ENCODE measurements around the gene TUBA3D.
"Not testable (repeated sequence)": the region's sequence is repeated elsewhere in the genome, so short reads cannot be mapped to it uniquely, and the experiment has no call there.

Gene TUBA3D

DNA sequence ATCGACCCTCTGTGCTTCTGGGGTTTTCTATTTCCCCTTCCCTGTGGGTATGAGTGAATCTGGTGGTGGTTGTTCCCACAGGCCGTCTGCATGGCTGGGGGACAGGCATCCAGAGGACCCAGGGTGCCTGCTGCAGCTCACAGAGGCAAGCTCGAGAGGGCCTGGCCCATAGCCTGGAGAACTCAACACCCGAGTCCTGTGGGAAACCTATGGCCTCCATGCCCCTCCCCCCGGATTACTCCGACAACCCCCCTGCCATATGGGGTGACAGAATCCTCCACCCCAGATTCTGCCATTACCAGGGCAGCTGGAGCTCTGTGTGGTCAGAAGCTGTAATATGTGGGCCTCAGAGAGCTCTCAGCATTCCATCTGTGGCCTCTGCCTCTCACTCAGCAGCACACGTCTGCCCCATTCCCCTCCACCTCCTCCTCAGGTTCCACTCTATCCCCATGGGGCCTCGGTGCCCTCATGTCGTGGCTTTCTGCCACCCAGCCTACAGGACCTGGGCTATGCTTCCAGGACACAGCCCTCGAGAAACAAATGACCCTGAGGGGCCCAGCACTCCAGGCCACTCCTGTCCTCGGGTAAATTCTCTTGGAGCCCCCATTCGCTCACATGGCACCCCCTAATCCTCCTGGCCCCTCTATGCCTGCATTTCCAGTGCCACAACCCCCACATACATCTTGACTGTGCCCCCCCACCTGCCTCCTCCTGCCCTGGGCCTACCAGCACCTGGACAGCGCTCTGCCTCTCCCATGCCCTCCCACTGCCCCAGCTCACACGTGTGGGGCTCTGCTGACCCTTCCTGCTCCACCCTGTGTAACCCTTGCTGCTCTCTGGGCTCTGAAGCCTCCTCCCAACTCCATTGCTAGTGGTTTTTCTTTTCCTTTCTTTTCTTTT, 12.6 kb downstream of the TUBA3D start:
- DNase-seq (ENCODE audit: low spot score) (no peak), ATAC-seq (ENCODE audit: low read depth) (no peak)
- TF ChIP-seq CTCF (IDR thresholded peaks at IDR 0.05; ENCODE audit: poor library complexity, severe bottlenecking), result no peak
- no peak overlapping the region for H3K27ac ChIP-seq (ENCODE audit: poor library complexity, severe bottlenecking)
- H3K4me3 ChIP-seq (ENCODE audit: severe bottlenecking), result no peak overlapping the region
- no peaks in the 10 kb centered on the region for H3K9me3 ChIP-seq (ENCODE audit: severe bottlenecking)
- no peaks in the 10 kb centered on the region for H3K27me3 ChIP-seq (ENCODE audit: insufficient read depth, poor library complexity, severe bottlenecking)
- H3K4me1 ChIP-seq (ENCODE audit: insufficient read depth, poor library complexity, severe bottlenecking), result no peaks in the 10 kb centered on the region
- peaks cover 8% of the 10 kb centered on the region; the same call in 1 of the 2 replicates for H3K36me3 ChIP-seq (ENCODE audit: low read depth)

DNA sequence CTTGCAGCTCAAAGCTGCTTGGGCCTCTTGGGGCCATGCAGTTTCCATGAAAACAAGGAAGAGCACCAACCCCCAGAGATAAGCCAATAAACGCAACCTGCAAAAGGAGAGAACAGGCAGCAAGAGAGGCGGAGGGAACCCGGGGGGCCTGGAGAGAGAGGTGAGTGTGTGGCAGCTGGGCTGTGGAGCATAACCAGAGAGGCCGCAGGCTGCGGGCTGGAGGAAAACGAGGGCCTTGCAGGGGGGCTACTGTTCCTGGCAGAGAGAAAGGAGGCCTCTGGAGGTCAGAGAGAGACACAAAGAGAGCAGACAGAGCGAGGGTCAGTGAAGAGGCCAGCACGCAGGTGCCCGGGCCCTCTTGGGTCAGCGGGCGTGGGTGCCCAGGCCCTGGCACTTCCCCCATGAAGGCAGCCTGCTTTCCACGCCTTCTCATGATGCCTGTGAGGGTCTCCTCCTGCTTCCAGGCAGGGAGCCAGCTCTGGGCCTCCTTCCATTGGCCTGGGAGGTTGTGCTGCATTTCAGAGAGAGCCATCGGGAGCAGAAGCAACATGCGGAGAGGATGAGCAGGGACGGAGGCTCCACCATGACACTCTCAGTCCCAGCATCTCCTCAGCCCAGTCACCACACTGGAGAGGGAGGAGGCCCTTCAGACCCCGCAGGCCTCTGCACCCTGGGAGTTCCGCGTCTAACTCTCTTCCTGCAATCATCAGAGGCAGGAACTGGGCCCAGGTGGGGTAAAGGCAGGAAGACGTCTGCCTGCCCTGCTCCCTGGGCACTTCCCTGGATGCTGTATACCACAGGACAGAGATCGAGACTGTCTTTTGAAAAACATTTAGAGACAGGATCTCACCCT, 14.9 kb downstream of the TUBA3D start:
- not testable (repeated sequence) for H3K36me3 ChIP-seq (ENCODE audit: low read depth); ATAC-seq (ENCODE audit: low read depth); H3K27me3 ChIP-seq (ENCODE audit: insufficient read depth, poor library complexity, severe bottlenecking); H3K9me3 ChIP-seq (ENCODE audit: severe bottlenecking); H3K4me1 ChIP-seq (ENCODE audit: insufficient read depth, poor library complexity, severe bottlenecking); DNase-seq (ENCODE audit: low spot score)
- Histone ChIP-seq H3K27ac (ENCODE audit: poor library complexity, severe bottlenecking) (peak overlapping the region; percentile 59), H3K4me3 (ENCODE audit: severe bottlenecking) (peak overlapping the region; percentile 91)

GRCh38 chr2:131491469-131491836, 15.5 kb downstream of the TUBA3D start:
- peak overlapping the region; percentile 59 for H3K27ac ChIP-seq (ENCODE audit: poor library complexity, severe bottlenecking)
- ATAC-seq (ENCODE audit: low read depth), result peak; percentile 15; the same call in 2 of the 3 replicates
- not testable (repeated sequence) for H3K36me3 ChIP-seq (ENCODE audit: low read depth); DNase-seq (ENCODE audit: low spot score); H3K4me1 ChIP-seq (ENCODE audit: insufficient read depth, poor library complexity, severe bottlenecking); H3K9me3 ChIP-seq (ENCODE audit: severe bottlenecking); H3K27me3 ChIP-seq (ENCODE audit: insufficient read depth, poor library complexity, severe bottlenecking)
- peak overlapping the region; percentile 91 for H3K4me3 ChIP-seq (ENCODE audit: severe bottlenecking)

DNA sequence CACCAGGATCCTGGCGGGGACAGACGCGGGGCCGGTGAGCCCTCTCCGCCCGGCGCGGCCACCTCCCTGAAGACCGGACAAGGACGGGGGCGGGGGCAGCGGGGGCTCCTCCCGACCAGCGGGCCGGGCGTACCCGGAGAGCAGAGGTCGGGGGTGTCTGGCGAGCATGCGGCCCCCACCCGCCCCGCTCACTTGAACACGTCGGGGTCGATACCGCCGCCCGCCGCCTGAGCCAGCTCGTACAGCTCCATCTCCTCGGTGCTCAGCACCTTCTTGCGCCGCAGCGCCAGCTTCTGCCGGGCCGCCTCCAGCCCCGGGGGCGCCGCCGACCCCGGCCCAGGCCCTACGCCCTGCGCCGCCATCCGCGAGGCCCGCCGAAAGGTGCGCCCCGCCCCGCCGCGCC, 16.1 kb downstream of the TUBA3D start, which contains the start of gene MZT2A:
Gene MZT2A (minus strand): TSS at position 383 of the 403 bp plus-strand sequence. CDS start 21 bp downstream, at position 362.
- peak within 1 kb of the TSS; percentile 59 for H3K27ac ChIP-seq (ENCODE audit: poor library complexity, severe bottlenecking)
- not testable (repeated sequence) for ATAC-seq (ENCODE audit: low read depth); H3K27me3 ChIP-seq (ENCODE audit: insufficient read depth, poor library complexity, severe bottlenecking); H3K4me1 ChIP-seq (ENCODE audit: insufficient read depth, poor library complexity, severe bottlenecking); DNase-seq (ENCODE audit: low spot score); H3K36me3 ChIP-seq (ENCODE audit: low read depth); H3K9me3 ChIP-seq (ENCODE audit: severe bottlenecking)
- H3K4me3 ChIP-seq (ENCODE audit: severe bottlenecking), result peak within 1 kb of the TSS; percentile 91

DNA sequence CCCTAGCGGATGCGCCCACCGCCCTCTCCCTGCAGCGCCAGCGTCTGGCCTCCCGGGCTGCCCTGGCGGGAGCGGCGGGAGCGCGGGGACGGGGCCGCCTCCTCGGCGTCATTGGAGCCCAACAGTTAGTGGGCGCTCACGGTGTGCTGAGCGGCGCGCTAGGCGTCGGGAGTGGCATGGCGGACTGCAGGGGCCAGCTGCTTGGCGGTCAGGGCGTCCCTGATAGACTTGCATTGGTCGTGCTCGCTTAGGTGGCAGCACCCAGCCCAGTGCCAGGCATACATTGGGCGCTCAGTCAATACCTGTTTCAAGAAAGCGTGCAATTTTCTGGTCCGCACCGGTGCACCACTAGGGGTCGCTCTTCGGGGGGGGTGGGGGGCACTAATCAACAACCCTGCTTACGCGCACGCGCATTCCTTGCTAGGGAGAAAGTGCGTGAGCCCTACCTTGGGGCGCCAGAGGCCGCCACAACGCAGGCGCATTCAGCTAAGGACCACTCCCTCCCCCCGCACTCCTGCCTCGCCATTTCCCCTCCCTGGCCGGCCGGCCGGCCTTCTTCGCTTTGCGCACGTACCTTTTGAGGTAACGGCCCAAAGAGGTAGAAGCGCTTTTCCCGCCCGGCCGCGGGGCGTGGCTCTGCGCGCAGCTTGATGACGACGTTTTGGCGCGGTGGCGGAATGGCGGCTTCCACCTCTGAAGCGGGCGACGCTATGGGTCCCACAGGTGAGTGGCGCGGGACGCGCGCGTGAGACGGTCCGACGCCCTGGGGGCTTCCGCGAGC, 16.7 kb downstream of the TUBA3D start:
- no peaks in the 10 kb centered on the region for H3K9me3 ChIP-seq (ENCODE audit: severe bottlenecking)
- H3K4me1 ChIP-seq (ENCODE audit: insufficient read depth, poor library complexity, severe bottlenecking), result no peaks in the 10 kb centered on the region
- H3K36me3 ChIP-seq (ENCODE audit: low read depth), result peaks cover 13% of the 10 kb centered on the region
- DNase-seq (ENCODE audit: low spot score), result peak; percentile 97
- H3K4me3 ChIP-seq (ENCODE audit: severe bottlenecking), result peak overlapping the region; percentile 91
- peak; percentile 76 for ATAC-seq (ENCODE audit: low read depth)
- no peaks in the 10 kb centered on the region for H3K27me3 ChIP-seq (ENCODE audit: insufficient read depth, poor library complexity, severe bottlenecking)
- peak; percentile 89 for TF ChIP-seq CTCF (IDR thresholded peaks at IDR 0.05; ENCODE audit: poor library complexity, severe bottlenecking)
- H3K27ac ChIP-seq (ENCODE audit: poor library complexity, severe bottlenecking), result peak overlapping the region; percentile 59

Data from RWPE2 (cell line).